COLO829 (cell line): ENCODE measurements around the gene PNLIP.

Source experiments
- DNase-seq: peaks from one replicate; pipeline ENCODE4 v3.0.0; 2012; ENCODE audit warnings: low spot score

PNLIP gene

GRCh38 chr10:116545756-116546155 is at the start of gene PNLIP:
Gene PNLIP (plus strand): TSS chr10:116545931. CDS start chr10:116546093, 162 bp downstream.
- DNase-seq, result no peak

GRCh38 chr10:116504786-116505185 is 40.9 kb upstream of the PNLIP start:
- DNase-seq, result no peak

- no peak for DNase-seq
Observed at GRCh38 chr10:116510565-116510964, 35.2 kb upstream of the PNLIP start.

- DNase-seq, result no peak
Observed at GRCh38 chr10:116511365-116511764, 34.4 kb upstream of the PNLIP start.

GRCh38 chr10:116521424-116522290 is 24.1 kb upstream of the PNLIP start:
- DNase-seq, result peak; percentile 13

GRCh38 chr10:116522803-116523381 is 22.8 kb upstream of the PNLIP start:
- DNase-seq, result no peak

- DNase-seq, result no peak
Observed at GRCh38 chr10:116524736-116525135, 21.0 kb upstream of the PNLIP start.

- DNase-seq, result no peak
Observed at GRCh38 chr10:116526219-116526618, 19.5 kb upstream of the PNLIP start.

GRCh38 chr10:116536810-116537209 is 8.9 kb upstream of the PNLIP start:
- DNase-seq, result no peak

GRCh38 chr10:116538456-116538855 is 7.3 kb upstream of the PNLIP start:
- peak; percentile 16 for DNase-seq

- DNase-seq, result no peak
Observed at GRCh38 chr10:116538992-116539391, 6.7 kb upstream of the PNLIP start.

GRCh38 chr10:116540814-116541213 is 4.9 kb upstream of the PNLIP start:
- DNase-seq, result no peak

- no peak for DNase-seq
Observed at GRCh38 chr10:116542007-116542677, 3.6 kb upstream of the PNLIP start.

- no peak for DNase-seq
Observed at GRCh38 chr10:116545122-116545521, 609 bp upstream of the PNLIP start.

- DNase-seq, result no peak
Observed at GRCh38 chr10:116548301-116548700, 2.6 kb downstream of the PNLIP start.

GRCh38 chr10:116553378-116553980 is 7.7 kb downstream of the PNLIP start:
- no peak for DNase-seq

- DNase-seq, result no peak
Observed at GRCh38 chr10:116554628-116555027, 8.9 kb downstream of the PNLIP start.

- no peak for DNase-seq
Observed at GRCh38 chr10:116555880-116556279, 10.1 kb downstream of the PNLIP start.

GRCh38 chr10:116557305-116557880 is 11.7 kb downstream of the PNLIP start:
- DNase-seq, result no peak

- no peak for DNase-seq
Observed at GRCh38 chr10:116565534-116565933, 19.8 kb downstream of the PNLIP start.

- DNase-seq, result no peak
Observed at GRCh38 chr10:116566932-116567331, 21.2 kb downstream of the PNLIP start.

- no peak for DNase-seq
Observed at GRCh38 chr10:116567335-116567734, 21.6 kb downstream of the PNLIP start.
